A549 (cell line): ENCODE data around the gene PTPRJ. TPM values are rescaled to one million over a fixed set of nuclear protein-coding genes. Genes with fewer than 3 reads are reported as not detected.

Experiments used
- ATAC-seq, 2 experiments: fragments of 200-7000 bp in 1 of 2; fragments of >200 bp in 1 of 2; cut with Nextera tagmentation in 1 of 2; cut with Tn5 transposase in 1 of 2; 3 replicates each; pipeline versions ENCODE4 v1.8.0 to v1.9.1; 2018 to 2020; ENCODE audit warnings: mild to moderate bottlenecking in 1 of 2, moderate library complexity in 1 of 2
- CTCF ChIA-PET: fragments of 300-600 bp; sonication (Branson Sonifier 250); formaldehyde crosslinking; extraction: SDS; loops from one replicate; lab custom pipeline; 2021; ENCODE audit warnings: antibody characterized with exemption, inconsistent platforms; lab: Yijun Ruan, JAX
- POLR2A ChIA-PET: fragments of 350-600 bp; formaldehyde crosslinking; extraction: SDS; loops from one replicate; lab custom pipeline; 2021; ENCODE audit warnings: antibody characterized with exemption, inconsistent platforms; lab: Yijun Ruan, JAX
- DNase-seq, 2 experiments: peaks; one replicate each; pipeline versions ENCODE4 v3.0.0 to v3.0.0-alpha.2; 2011 to 2016; ENCODE audit warnings: low read depth in 1 of 2, low spot score in 1 of 2
- FAIRE-seq: peaks from 2 replicates; lab custom pipeline; 2011; peaks lifted over from hg19 to GRCh38; lab: Jason Lieb, UNC
- H3K27ac ChIP-seq, 2 experiments: fragments of >200 bp; sonication (Bioruptor Twin); formaldehyde crosslinking; 3 replicates each; pipeline ENCODE4 v1.5.1; 2016 to 2017
- H3K4me1 ChIP-seq: fragments of >200 bp; sonication (Bioruptor Twin); formaldehyde crosslinking; 3 replicates; pipeline ENCODE4 v1.6.1; 2016
- H3K4me2 ChIP-seq: fragments of >200 bp; sonication (Bioruptor Twin); formaldehyde crosslinking; 3 replicates; pipeline ENCODE4 v1.6.1; 2016
- H3K4me3 ChIP-seq: fragments of >200 bp; sonication (Bioruptor Twin); formaldehyde crosslinking; 3 replicates; pipeline ENCODE4 v1.5.1; 2016
- H3K9me3 ChIP-seq: fragments of >200 bp; sonication (Bioruptor Twin); formaldehyde crosslinking; 3 replicates; pipeline ENCODE4 v1.6.1; 2016
- BCL3 ChIP-seq: fragments of >200 bp; sonication (Bioruptor Twin); formaldehyde crosslinking; IDR thresholded peaks from 3 replicates; pipeline ENCODE4 v1.6.1; 2016
- CBX2 ChIP-seq: fragments of 200-600 bp; sonication (generic); IDR thresholded peaks from 2 replicates; pipeline ENCODE4 v1.6.1; 2016; ENCODE audit warnings: low read depth, mild to moderate bottlenecking, borderline replicate concordance
- CBX8 ChIP-seq: fragments of 200-600 bp; sonication (generic); IDR thresholded peaks from 2 replicates; pipeline ENCODE4 v1.6.1; 2016
- ESRRA ChIP-seq: fragments of 150-350 bp; IDR thresholded peaks from 2 replicates; pipeline ENCODE4 v1.6.1; 2014; ENCODE audit warnings: mild to moderate bottlenecking, low read length, borderline replicate concordance
- FOSB ChIP-seq: fragments of 250-450 bp; sonication (Bioruptor Pico); IDR thresholded peaks from 2 replicates; pipeline ENCODE4 v1.5.0; 2020; ENCODE audit warnings: mild to moderate bottlenecking, moderate library complexity
- FOSL2 ChIP-seq, 2 experiments: fragments of 450-650 bp in 1 of 2; fragments of >200 bp in 1 of 2; sonication (Bioruptor Twin) in 1 of 2; formaldehyde crosslinking; IDR thresholded peaks; 2 replicates each; pipeline versions ENCODE4 v1.5.0 to v1.6.1; 2016 to 2020; ENCODE audit warnings: mild to moderate bottlenecking in 1 of 2, moderate library complexity in 1 of 2
- HDAC2 ChIP-seq: fragments of 200-600 bp; sonication (generic); IDR thresholded peaks from 2 replicates; pipeline ENCODE4 v1.6.1; 2016
- HES2 ChIP-seq: fragments of >200 bp; sonication (Bioruptor Twin); formaldehyde crosslinking; IDR thresholded peaks from 2 replicates; pipeline ENCODE4 v1.6.1; 2016
- HEYL ChIP-seq: fragments of 250-450 bp; sonication (Bioruptor Pico); IDR thresholded peaks from 2 replicates; pipeline ENCODE4 v1.8.0; 2021; ENCODE audit warnings: mild to moderate bottlenecking, moderate library complexity
- HOXA7 ChIP-seq: fragments of 250-450 bp; sonication (Bioruptor Pico); IDR thresholded peaks from 2 replicates; pipeline ENCODE4 v1.5.0; 2020; ENCODE audit warnings: mild to moderate bottlenecking, moderate library complexity
- HOXB5 ChIP-seq: fragments of 250-450 bp; sonication (Bioruptor Pico); IDR thresholded peaks from 2 replicates; pipeline ENCODE4 v1.5.0; 2020; ENCODE audit warnings: mild to moderate bottlenecking, moderate library complexity
- JUN ChIP-seq, 2 experiments: fragments of >200 bp; sonication (Bioruptor Twin); formaldehyde crosslinking; IDR thresholded peaks; 2 replicates in 1 of 2; 3 replicates in 1 of 2; pipeline ENCODE4 v1.6.1; 2016 to 2017
- MAFK ChIP-seq: fragments of 450-650 bp; IDR thresholded peaks from 2 replicates; pipeline ENCODE4 v1.6.1; 2014; ENCODE audit not compliant: partially characterized antibody
- MAX ChIP-seq: IDR thresholded peaks from 2 replicates; pipeline ENCODE4 v1.6.1; 2012
- NR3C1 ChIP-seq: fragments of >200 bp; sonication (Bioruptor Twin); formaldehyde crosslinking; IDR thresholded peaks from 3 replicates; pipeline ENCODE4 v1.6.1; 2017
- PBX3 ChIP-seq: IDR thresholded peaks from 2 replicates; pipeline ENCODE4 v1.6.1; 2012
- RCOR1 ChIP-seq: fragments of 150-350 bp; IDR thresholded peaks from 2 replicates; pipeline ENCODE4 v1.6.1; 2014; ENCODE audit warnings: antibody characterized with exemption, low read length, low read depth
- RFX5 ChIP-seq: fragments of 450-650 bp; IDR thresholded peaks from 2 replicates; pipeline ENCODE4 v1.7.1; 2014; ENCODE audit warnings: antibody characterized with exemption, mild to moderate bottlenecking, moderate library complexity
- SMC3 ChIP-seq: fragments of >200 bp; sonication (Bioruptor Twin); formaldehyde crosslinking; IDR thresholded peaks from 3 replicates; pipeline ENCODE4 v1.6.1; 2018; ENCODE audit warnings: inconsistent platforms
- SREBF2 ChIP-seq: fragments of 450-650 bp; IDR thresholded peaks from 2 replicates; pipeline ENCODE4 v1.6.1; 2014; ENCODE audit warnings: mild to moderate bottlenecking, moderate library complexity
- TP53 ChIP-seq: fragments of 250-450 bp; sonication (Bioruptor Pico); IDR thresholded peaks from 2 replicates; pipeline ENCODE4 v1.5.0; 2021; ENCODE audit warnings: mild to moderate bottlenecking, moderate library complexity
- ZC3H11A ChIP-seq: fragments of 450-650 bp; IDR thresholded peaks from 2 replicates; pipeline ENCODE4 v1.6.1; 2014; ENCODE audit warnings: antibody characterized with exemption, mild to moderate bottlenecking
- ZFP36 ChIP-seq: fragments of 450-650 bp; IDR thresholded peaks from 2 replicates; pipeline ENCODE4 v1.6.1; 2014; ENCODE audit warnings: borderline replicate concordance; ENCODE audit not compliant: partially characterized antibody
- ZNF302 ChIP-seq: fragments of 250-450 bp; sonication (Bioruptor Pico); IDR thresholded peaks from 2 replicates; pipeline ENCODE4 v1.9.0; 2021; ENCODE audit warnings: inconsistent platforms, mild to moderate bottlenecking, moderate library complexity
- WGBS: methylation state at CpG from one replicate; pipeline ENCODE4 v1.1.6; 2017; ENCODE audit errors: missing lambda C conversion rate; 5-methylcytosine and 5-hydroxymethylcytosine counted together
- polyA plus RNA-seq, 4 experiments: library from polyadenylated mRNA; depleted of rRNA in 3 of 4; stranded (reverse); fragments of >200 nt; fragmentation: RNase III in 1 of 4; extraction: RNeasy Plus Mini Kit Qiagen cat#74134 plus additional on column Dnase treatment in 1 of 4; gene quantifications; 2 replicates in 3 of 4; 3 replicates in 1 of 4; pipeline ENCODE4 v1.2.3, GENCODE V29; 2011 to 2017

Gene PTPRJ
- polyA plus RNA-seq, 2 of the 4 experiments (the other 2 are of a cell fraction): 30.3 to 50.5 TPM

- POLR2A ChIA-PET: no interaction called here
- no peak overlapping the region for H3K27ac ChIP-seq
- 91% methylated on average over 11 of the region's 11 CpGs for WGBS
- CTCF ChIA-PET: interaction anchor here (0.6 to 1.4 kb wide), 2 partner anchors 33 to 45 kb away, joined by 3 read pairs; no protein-coding TSS in a partner anchor
- no peak overlapping the region for H3K4me2 ChIP-seq
- H3K4me3 ChIP-seq: no peak overlapping the region
- TF ChIP-seq RFX5 (no peak), JUN (IDR thresholded peaks at IDR 0.05) (no peak), SREBF2 (no peak), ZC3H11A (no peak)
- no peak for FAIRE-seq
- no peak for ATAC-seq
- H3K4me1 ChIP-seq: peaks cover 54% of the 10 kb centered on the region
- no peak for DNase-seq
- no peaks in the 10 kb centered on the region for H3K9me3 ChIP-seq
Measured at GRCh38 chr11:48037709-48038468, 57.5 kb downstream of the PTPRJ start.

GRCh38 chr11:48040830-48041444 is 60.6 kb downstream of the PTPRJ start:
- DNase-seq: no peak
- 92% methylated on average over 13 of the region's 13 CpGs for WGBS
- ChIA-PET CTCF (interaction anchor here (0.7 kb wide), 1 partner anchor 73 kb away, joined by 7 read pairs; no protein-coding TSS in a partner anchor), POLR2A (no interaction called here)
- no peak for TF ChIP-seq ESRRA
- TF ChIP-seq HOXB5: no peak
- no peak for TF ChIP-seq HDAC2
- TF ChIP-seq TP53 (CRISPR knock-in tag): no peak
- no peak for TF ChIP-seq NR3C1
- TF ChIP-seq FOSL2 (IDR thresholded peaks at IDR 0.05): no peak
- no peak for TF ChIP-seq FOSL2 (CRISPR knock-in tag; IDR thresholded peaks at IDR 0.05)
- no peak for TF ChIP-seq CBX2
- TF ChIP-seq PBX3: no peak
- TF ChIP-seq MAX: no peak
- no peak for TF ChIP-seq SMC3
- TF ChIP-seq HEYL: no peak
- TF ChIP-seq HES2: no peak
- TF ChIP-seq HOXA7 (CRISPR knock-in tag): no peak
- TF ChIP-seq RCOR1: no peak
- no peak for TF ChIP-seq BCL3
- TF ChIP-seq MAFK: no peak
- no peak for TF ChIP-seq FOSB (CRISPR knock-in tag)
- no peak for TF ChIP-seq CBX8
- TF ChIP-seq ZNF302 (CRISPR knock-in tag): no peak
- TF ChIP-seq ZFP36: no peak
- peak overlapping the region in 1 of 2 experiments; percentile 2; a peak in 2 of 6 replicates for H3K27ac ChIP-seq
- H3K9me3 ChIP-seq: no peaks in the 10 kb centered on the region
- no peak overlapping the region for H3K4me2 ChIP-seq
- peaks cover 37% of the 10 kb centered on the region for H3K4me1 ChIP-seq
- peak in 1 of 2 experiments; percentile 7; a peak in 2 of 6 replicates for ATAC-seq
- FAIRE-seq: no peak
- H3K4me3 ChIP-seq: no peak overlapping the region
